ENCODE measurements around the gene FAM98A. TPM values are rescaled to one million over a fixed set of nuclear protein-coding genes. Genes with fewer than 3 reads are reported as not detected.

Gene FAM98A
- total and polyA plus RNA-seq, 2 donors (not counting 1 experiment from before 2014, with no cell fraction given): 19.0 to 243 TPM

GRCh38 chr2:33614190-33614589 lies 15.1 kb upstream of the FAM98A start:
- Histone ChIP-seq H3K36me3 (ENCODE audit: control insufficient read depth, insufficient read depth, low read length) (no peaks in the 10 kb centered on the region), H3K4me1 (ENCODE audit: control insufficient read depth, extremely low read depth, insufficient read depth, low read length) (no peaks in the 10 kb centered on the region), H3K4me2 (ENCODE audit: extremely low read depth, insufficient read depth, low read length) (no peak overlapping the region), H4K20me1 (ENCODE audit: control insufficient read depth, extremely low read depth, insufficient read depth, low read length) (no peaks in the 10 kb centered on the region), H3K27ac (ENCODE audit: insufficient read depth, low read length) (no peak overlapping the region), H2AFZ (ENCODE audit: low read length) (no peak overlapping the region), H3K79me2 (ENCODE audit: control insufficient read depth, insufficient read depth, low read length) (no peaks in the 10 kb centered on the region), H3K9me3 (ENCODE audit: control insufficient read depth, insufficient read depth, low read depth, low read length) (no peaks in the 10 kb centered on the region), H3K4me3 (replicated peaks in 1 of 4; ENCODE audit: control extremely low read depth in 1 of 4, insufficient read depth in 1 of 4, low read depth in 3 of 4, low read length in 4 of 4) (no peak overlapping the region), H3K27me3 (ENCODE audit: control insufficient read depth, insufficient read depth, low read length) (no peaks in the 10 kb centered on the region), H3K9ac (ENCODE audit: insufficient read depth, low read length) (no peak overlapping the region)
- TF ChIP-seq, protein P1, sequence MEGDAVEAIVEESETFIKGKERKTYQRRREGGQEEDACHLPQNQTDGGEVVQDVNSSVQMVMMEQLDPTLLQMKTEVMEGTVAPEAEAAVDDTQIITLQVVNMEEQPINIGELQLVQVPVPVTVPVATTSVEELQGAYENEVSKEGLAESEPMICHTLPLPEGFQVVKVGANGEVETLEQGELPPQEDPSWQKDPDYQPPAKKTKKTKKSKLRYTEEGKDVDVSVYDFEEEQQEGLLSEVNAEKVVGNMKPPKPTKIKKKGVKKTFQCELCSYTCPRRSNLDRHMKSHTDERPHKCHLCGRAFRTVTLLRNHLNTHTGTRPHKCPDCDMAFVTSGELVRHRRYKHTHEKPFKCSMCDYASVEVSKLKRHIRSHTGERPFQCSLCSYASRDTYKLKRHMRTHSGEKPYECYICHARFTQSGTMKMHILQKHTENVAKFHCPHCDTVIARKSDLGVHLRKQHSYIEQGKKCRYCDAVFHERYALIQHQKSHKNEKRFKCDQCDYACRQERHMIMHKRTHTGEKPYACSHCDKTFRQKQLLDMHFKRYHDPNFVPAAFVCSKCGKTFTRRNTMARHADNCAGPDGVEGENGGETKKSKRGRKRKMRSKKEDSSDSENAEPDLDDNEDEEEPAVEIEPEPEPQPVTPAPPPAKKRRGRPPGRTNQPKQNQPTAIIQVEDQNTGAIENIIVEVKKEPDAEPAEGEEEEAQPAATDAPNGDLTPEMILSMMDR (conservative IDR thresholded peaks at IDR 0.05 in 1 of 2, IDR thresholded peaks at IDR 0.05 in 1 of 2; ENCODE audit: low read depth in 1 of 2, low read length in 2 of 2): no peak
- TF ChIP-seq EZH2 (IDR thresholded peaks at IDR 0.05; ENCODE audit: low read length, missing control alignments): no peak
- no peak for DNase-seq (ENCODE audit: low read depth in 2 of 2)

- Histone ChIP-seq H3K9me3 (ENCODE audit: control insufficient read depth, insufficient read depth, low read depth, low read length) (no peaks in the 10 kb centered on the region), H2AFZ (ENCODE audit: low read length) (no peak overlapping the region), H4K20me1 (ENCODE audit: control insufficient read depth, extremely low read depth, insufficient read depth, low read length) (no peaks in the 10 kb centered on the region), H3K36me3 (ENCODE audit: control insufficient read depth, insufficient read depth, low read length) (no peaks in the 10 kb centered on the region), H3K27ac (ENCODE audit: insufficient read depth, low read length) (no peak overlapping the region), H3K4me1 (ENCODE audit: control insufficient read depth, extremely low read depth, insufficient read depth, low read length) (no peaks in the 10 kb centered on the region), H3K79me2 (ENCODE audit: control insufficient read depth, insufficient read depth, low read length) (no peaks in the 10 kb centered on the region), H3K9ac (ENCODE audit: insufficient read depth, low read length) (no peak overlapping the region), H3K4me2 (ENCODE audit: extremely low read depth, insufficient read depth, low read length) (no peak overlapping the region), H3K27me3 (ENCODE audit: control insufficient read depth, insufficient read depth, low read length) (no peaks in the 10 kb centered on the region), H3K4me3 (replicated peaks in 1 of 4; ENCODE audit: control extremely low read depth in 1 of 4, insufficient read depth in 1 of 4, low read depth in 3 of 4, low read length in 4 of 4) (no peak overlapping the region)
- no peak for DNase-seq (ENCODE audit: low read depth in 2 of 2)
- TF ChIP-seq, protein P1 (conservative IDR thresholded peaks at IDR 0.05 in 1 of 2, IDR thresholded peaks at IDR 0.05 in 1 of 2; ENCODE audit: low read depth in 1 of 2, low read length in 2 of 2): no peak
- no peak for TF ChIP-seq EZH2 (IDR thresholded peaks at IDR 0.05; ENCODE audit: low read length, missing control alignments)
Measured at GRCh38 chr2:33607905-33608304, 8.8 kb upstream of the FAM98A start.

DNA sequence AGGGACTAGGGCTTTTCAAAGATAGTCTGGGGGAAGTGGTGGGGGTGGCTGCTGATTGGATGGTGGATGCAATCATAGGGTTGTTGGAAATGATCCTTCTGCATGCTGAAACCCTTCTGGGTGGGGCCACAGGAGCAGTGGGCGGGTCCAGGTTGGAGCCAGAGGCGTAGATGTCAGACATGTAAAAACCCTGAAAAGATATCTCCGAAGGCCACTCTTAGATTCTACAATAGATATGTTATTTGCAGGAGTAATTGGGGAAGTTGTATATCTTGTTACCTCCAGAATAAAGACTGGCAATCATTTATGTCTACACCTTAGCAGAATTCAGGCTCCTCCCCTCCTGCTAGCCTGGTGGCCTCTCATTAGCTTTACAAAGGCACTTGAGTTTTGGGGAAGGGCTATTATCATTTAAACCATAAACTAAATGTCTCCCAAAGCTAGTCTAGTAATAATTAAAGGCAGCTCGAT lies 8.2 kb upstream of the FAM98A start:
- no peak for DNase-seq (ENCODE audit: low read depth in 2 of 2)

More for the DNA sequence above, 8.2 kb upstream of the FAM98A start:
- no peak overlapping the region for H3K4me3 ChIP-seq (replicated peaks in 1 of 4; ENCODE audit: control extremely low read depth in 1 of 4, insufficient read depth in 1 of 4, low read depth in 3 of 4, low read length in 4 of 4)
- no peak overlapping the region for H2AFZ ChIP-seq (ENCODE audit: low read length)
- TF ChIP-seq, protein P1 (conservative IDR thresholded peaks at IDR 0.05 in 1 of 2, IDR thresholded peaks at IDR 0.05 in 1 of 2; ENCODE audit: low read depth in 1 of 2, low read length in 2 of 2): no peak
- no peak for TF ChIP-seq EZH2 (IDR thresholded peaks at IDR 0.05; ENCODE audit: low read length, missing control alignments)
- no peak overlapping the region for H3K9ac ChIP-seq (ENCODE audit: insufficient read depth, low read length)
- H3K27me3 ChIP-seq (ENCODE audit: control insufficient read depth, insufficient read depth, low read length): no peaks in the 10 kb centered on the region
- no peaks in the 10 kb centered on the region for H3K36me3 ChIP-seq (ENCODE audit: control insufficient read depth, insufficient read depth, low read length)
- no peaks in the 10 kb centered on the region for H3K4me1 ChIP-seq (ENCODE audit: control insufficient read depth, extremely low read depth, insufficient read depth, low read length)
- H3K4me2 ChIP-seq (ENCODE audit: extremely low read depth, insufficient read depth, low read length): no peak overlapping the region
- H3K27ac ChIP-seq (ENCODE audit: insufficient read depth, low read length): no peak overlapping the region
- no peaks in the 10 kb centered on the region for H3K9me3 ChIP-seq (ENCODE audit: control insufficient read depth, insufficient read depth, low read depth, low read length)
- H3K79me2 ChIP-seq (ENCODE audit: control insufficient read depth, insufficient read depth, low read length): no peaks in the 10 kb centered on the region
- no peaks in the 10 kb centered on the region for H4K20me1 ChIP-seq (ENCODE audit: control insufficient read depth, extremely low read depth, insufficient read depth, low read length)
